ENCODE measurements around the gene GSTCD.

GSTCD gene

DNA sequence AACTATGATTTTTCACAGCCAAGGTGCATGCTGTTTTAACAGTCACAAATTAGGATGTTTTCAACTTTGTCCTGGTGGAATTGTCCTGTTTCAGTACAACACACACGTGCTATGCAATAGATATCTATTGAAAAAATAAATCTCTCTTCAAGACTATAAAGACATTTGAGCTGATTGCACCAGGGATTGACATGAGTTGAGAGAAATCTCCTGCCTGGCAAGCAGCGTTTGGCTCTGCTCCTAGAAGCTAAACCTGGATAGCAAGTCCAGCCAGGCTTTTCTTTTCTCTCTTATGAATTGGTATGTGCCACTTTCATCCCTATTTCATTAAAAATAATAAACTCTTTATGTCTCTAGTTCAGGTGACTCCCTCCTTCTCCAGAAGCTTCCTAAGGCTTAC is 170.1 kb downstream of the GSTCD start:
- DNase-seq (ENCODE audit: low read depth in 2 of 2) = no peak

DNA sequence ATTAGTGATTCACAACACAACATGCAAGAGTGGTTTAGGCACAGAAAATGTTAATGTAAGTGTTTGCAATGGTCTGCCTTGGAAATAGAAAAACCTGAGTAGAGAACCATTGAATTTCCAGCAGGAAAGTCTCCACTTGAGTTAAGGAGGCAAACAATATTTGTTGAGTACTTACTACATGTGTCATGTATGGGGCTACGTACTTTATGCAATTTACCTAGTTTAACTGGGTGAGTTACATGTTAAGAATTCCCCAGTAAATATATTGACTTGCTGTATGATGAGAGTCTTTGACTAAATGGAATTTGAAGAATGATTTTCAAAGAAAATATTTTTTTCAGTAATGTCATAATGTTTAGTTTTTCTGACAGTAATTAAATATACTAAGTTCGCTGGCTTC is 178.9 kb downstream of the GSTCD start:
- DNase-seq (ENCODE audit: low read depth in 2 of 2) = no peak

DNA sequence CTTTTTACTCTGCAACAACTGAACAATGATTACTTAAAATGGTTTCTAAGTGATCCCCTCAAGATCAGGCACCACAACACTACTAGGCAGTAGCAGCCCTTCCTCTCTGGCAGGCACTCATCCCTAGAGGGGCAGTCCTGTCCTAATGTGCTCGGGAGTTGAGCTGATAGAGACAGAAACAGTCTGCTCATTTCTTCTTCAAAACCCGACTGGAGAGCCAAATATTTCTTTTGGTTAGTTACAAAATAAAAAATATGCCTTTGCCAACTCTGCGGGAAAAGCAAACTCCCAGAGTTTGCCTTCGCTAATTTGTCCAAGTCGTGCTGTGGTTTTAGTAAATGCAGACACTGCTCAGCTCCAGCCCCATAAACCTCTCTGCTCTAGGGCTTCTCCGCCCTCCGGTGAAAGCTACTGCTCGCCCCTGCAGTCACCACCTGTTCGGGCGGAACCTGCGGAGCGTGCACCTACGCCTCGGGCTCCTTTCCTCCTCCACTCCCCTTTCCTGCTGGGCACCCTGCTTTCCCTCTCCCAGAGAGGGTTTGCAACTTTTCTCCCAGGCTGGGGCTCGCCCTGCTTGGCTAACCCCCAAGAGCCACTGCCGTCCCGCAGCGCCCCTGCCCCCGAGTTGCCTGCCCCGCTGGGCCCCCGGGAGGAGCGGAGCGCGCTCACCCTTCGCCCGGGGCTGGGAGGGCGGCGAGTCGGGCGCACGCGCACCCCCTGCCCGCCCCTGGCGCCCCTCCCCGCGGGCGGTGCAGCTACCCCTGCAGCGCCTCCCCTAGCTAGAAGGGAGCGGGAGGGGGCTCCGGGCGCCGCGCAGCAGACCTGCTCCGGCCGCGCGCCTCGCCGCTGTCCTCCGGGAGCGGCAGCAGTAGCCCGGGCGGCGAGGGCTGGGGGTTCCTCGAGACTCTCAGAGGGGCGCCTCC is 186.3 kb downstream of the GSTCD start, which contains the start of gene NPNT:
NPNT (plus strand) TSS at position 812 of the 923 bp plus-strand sequence. CDS start 182 bp downstream, outside the sequence.
- DNase-seq (ENCODE audit: low read depth in 2 of 2) = no peak

DNA sequence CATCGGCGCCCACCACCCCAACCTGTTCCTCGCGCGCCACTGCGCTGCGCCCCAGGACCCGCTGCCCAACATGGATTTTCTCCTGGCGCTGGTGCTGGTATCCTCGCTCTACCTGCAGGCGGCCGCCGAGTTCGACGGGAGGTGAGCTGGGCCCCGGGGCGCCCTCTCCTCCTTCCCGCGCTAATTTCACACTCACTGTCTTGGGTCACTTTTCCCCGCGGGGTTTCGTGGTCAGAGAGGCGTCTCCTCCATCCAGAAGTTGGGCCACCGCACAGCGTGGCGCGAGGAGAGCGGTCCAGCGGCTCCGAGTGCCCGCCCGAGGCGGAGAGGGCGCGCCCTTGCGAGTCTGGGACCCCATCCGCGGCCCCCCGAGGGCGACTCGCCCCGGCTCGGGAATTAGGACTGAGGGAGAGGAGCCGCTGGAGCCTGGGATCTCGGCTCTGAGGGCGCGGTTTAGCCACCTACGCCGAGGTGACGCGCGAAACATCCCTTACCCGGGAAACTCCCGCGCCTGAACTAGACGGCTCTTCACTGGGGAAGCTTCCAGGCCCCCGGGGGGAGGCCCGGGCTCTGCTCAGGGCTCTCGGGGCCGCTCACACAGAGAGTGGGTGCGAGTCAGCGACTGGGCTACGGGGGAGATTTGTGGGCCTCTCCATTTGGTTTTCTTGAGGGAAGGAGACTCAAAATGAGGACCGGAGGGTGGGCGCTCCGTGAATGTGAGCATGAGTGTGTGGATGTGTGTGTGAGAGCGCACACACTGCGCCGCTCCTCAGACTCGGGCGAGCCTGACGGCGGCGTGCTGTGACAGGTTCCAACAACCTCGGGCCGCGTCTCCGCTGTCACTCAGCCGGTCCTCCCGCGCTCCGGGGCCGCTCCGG is 187.2 kb downstream of the GSTCD start:
- DNase-seq (ENCODE audit: low read depth in 2 of 2) = no peak

DNA sequence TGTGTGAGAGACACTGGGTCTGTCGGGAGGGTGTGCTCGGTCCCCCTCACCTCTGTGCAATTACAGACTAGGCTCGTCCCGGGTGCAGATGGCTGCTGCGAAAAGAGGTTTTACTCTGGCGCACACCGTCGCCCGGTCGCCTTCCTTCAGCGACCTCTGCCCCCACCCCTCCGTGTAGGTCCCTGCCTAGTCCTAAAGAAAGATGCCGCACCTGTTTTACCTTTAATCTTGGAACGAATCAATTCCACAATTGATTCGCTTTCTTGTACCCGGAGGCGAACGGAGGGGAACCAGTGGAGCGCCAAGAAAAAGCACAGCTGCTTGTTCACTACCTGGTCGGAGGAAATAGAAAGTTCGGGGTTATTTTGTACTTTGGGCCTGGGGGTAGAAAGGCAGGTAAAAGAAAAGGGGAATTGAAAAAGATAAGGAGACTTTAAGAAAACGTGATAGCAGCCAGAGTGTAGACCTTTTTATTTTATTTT is 187.9 kb downstream of the GSTCD start:
- DNase-seq (ENCODE audit: low read depth in 2 of 2) = no peak
